ENCODE data around the gene SYNE2.

GRCh38 chr14:64060199-64060545 lies 207.4 kb downstream of the SYNE2 start:
- TF ChIP-seq CTCF (IDR thresholded peaks at IDR 0.05) (no peak), POLR2A (IDR thresholded peaks at IDR 0.05) (no peak)
